HL-60 (cell line): Measurements from ENCODE around the gene SLC25A46.

Experiments used
- CTCF ChIP-seq: IDR thresholded peaks from one replicate; pipeline ENCODE4 v1.5.1; 2011; ENCODE audit warnings: low read length, control low read depth, inconsistent platforms; ENCODE audit not compliant: insufficient read depth
- REST ChIP-seq: IDR thresholded peaks from 2 replicates; pipeline ENCODE4 v1.6.1; 2012; ENCODE audit warnings: low read depth; ENCODE audit not compliant: insufficient replicate concordance

DNA sequence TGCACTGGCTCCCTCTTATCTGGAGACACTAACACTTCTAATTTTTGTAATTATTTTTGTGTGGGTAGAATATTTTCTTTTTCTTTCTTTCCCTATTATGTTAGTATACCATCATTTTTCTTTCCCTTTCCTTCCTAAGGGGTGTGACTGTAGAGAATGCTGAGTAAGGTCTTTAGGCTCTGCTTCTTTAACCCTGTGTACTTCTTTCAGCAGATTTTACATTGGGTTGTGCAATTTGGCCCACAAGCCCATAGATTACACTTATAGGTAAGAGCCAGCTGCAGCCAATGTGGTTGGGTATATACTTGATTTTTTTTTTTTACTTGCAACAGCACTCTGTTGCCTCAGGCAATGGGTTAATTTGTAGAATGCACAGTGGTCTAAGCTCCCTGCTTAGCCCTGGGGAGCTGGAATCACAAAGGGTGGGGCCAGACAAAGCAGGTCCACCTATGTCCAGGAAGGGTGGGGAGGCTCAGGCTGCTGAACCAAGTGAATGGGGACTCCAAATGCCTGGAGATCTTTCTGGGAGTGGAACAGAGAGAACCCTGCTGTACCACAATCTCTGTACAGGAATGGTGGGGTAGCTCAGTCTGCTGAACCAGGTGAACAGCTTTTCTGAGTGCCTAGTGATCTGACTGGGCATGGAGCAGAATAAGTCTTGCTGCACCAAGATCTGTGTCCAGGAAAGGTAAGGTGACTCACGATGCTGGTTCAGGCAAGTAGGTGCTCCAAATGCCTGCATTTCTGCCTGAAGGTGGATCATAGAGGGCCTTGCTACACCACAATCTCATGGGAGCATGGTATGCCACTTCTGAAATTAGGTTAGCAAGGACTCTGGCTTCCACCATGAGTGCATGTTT is 64.9 kb downstream of the SLC25A46 start:
- TF ChIP-seq CTCF: no peak
- no peak for TF ChIP-seq REST
